K562 (cell line): ENCODE results near the gene ID2. TPM values are rescaled to one million over a fixed set of nuclear protein-coding genes. Genes with fewer than 3 reads are reported as not detected.

Experiments used
- ARNT ChIP-seq, 2 experiments: fragments of 450-650 bp; IDR thresholded peaks; 2 replicates each; pipeline ENCODE4 v1.6.1; 2016; ENCODE audit warnings: mild to moderate bottlenecking in 1 of 2
- ATF6 ChIP-seq: sonication (generic); formaldehyde crosslinking; IDR thresholded peaks from 2 replicates; pipeline ENCODE4 v1.4.0; 2020; ENCODE audit warnings: mild to moderate bottlenecking, missing genetic modification reagents
- CBFA2T2 ChIP-seq: fragments of 450-650 bp; conservative IDR thresholded peaks from 2 replicates; pipeline ENCODE4 v1.6.1; 2017; ENCODE audit warnings: mild to moderate bottlenecking
- CCNT2 ChIP-seq: IDR thresholded peaks from 2 replicates; pipeline ENCODE4 v1.6.1; 2011; ENCODE audit warnings: borderline replicate concordance, low read depth, mild to moderate bottlenecking, moderate library complexity, mixed read lengths, low read length; ENCODE audit not compliant: insufficient read length; ENCODE audit errors: extremely low read depth
- CEBPB ChIP-seq: fragments of 450-650 bp; IDR thresholded peaks from 2 replicates; pipeline ENCODE4 v1.6.1; 2016; ENCODE audit warnings: missing genetic modification characterization, missing compliant biosample characterization
- CREB1 ChIP-seq, 2 experiments: sonication (generic) in 1 of 2; formaldehyde crosslinking in 1 of 2; IDR thresholded peaks; 2 replicates each; pipeline versions ENCODE4 v1.6.1 to v1.8.0; 2012 to 2022; ENCODE audit warnings: inconsistent platforms in 1 of 2, mild to moderate bottlenecking in 1 of 2, missing genetic modification reagents in 1 of 2, moderate library complexity in 1 of 2
- EGR1 ChIP-seq: fragments of 450-650 bp; conservative IDR thresholded peaks from 2 replicates; pipeline ENCODE4 v1.6.1; 2017; ENCODE audit warnings: mild to moderate bottlenecking
- EP300 ChIP-seq: IDR thresholded peaks from 2 replicates; pipeline ENCODE4 v1.6.1; 2012; ENCODE audit warnings: low read length, improper control_type of control experiment
- FOXJ3 ChIP-seq: sonication (generic); formaldehyde crosslinking; IDR thresholded peaks from 2 replicates; pipeline ENCODE4 v1.4.0; 2020; ENCODE audit warnings: mild to moderate bottlenecking, missing genetic modification reagents
- HIVEP1 ChIP-seq: fragments of 250-450 bp; sonication (Bioruptor Pico); IDR thresholded peaks from 2 replicates; pipeline ENCODE4 v1.4.0; 2020; ENCODE audit warnings: mild to moderate bottlenecking
- KDM1A ChIP-seq, 2 experiments: fragments of 450-650 bp; IDR thresholded peaks; 2 replicates each; pipeline ENCODE4 v1.6.1; 2016; ENCODE audit warnings: mild to moderate bottlenecking in 2 of 2
- KDM5B ChIP-seq: fragments of 200-600 bp; sonication (generic); IDR thresholded peaks from 2 replicates; pipeline ENCODE4 v1.6.1; 2012; ENCODE audit warnings: low read depth, mild to moderate bottlenecking, moderate library complexity, low read length, control low read depth, inconsistent platforms; ENCODE audit not compliant: insufficient replicate concordance
- L3MBTL2 ChIP-seq: fragments of 450-650 bp; IDR thresholded peaks from 2 replicates; pipeline ENCODE4 v1.6.1; 2016; ENCODE audit warnings: mild to moderate bottlenecking, moderate library complexity
- RFX5 ChIP-seq: IDR thresholded peaks from 2 replicates; pipeline ENCODE4 v1.6.1; 2011; ENCODE audit warnings: low read depth, mild to moderate bottlenecking, improper control_type of control experiment, low read length
- TAF7 ChIP-seq: fragments of 450-650 bp; IDR thresholded peaks from 2 replicates; pipeline ENCODE4 v1.6.1; 2016; ENCODE audit warnings: missing genetic modification characterization, missing compliant biosample characterization
- ZFX ChIP-seq: sonication (generic); formaldehyde crosslinking; IDR thresholded peaks from 2 replicates; pipeline ENCODE4 v1.8.0; 2022; ENCODE audit warnings: mild to moderate bottlenecking, missing genetic modification reagents, moderate library complexity
- ZNF24 ChIP-seq: fragments of 450-650 bp; IDR thresholded peaks from 2 replicates; pipeline ENCODE4 v1.6.1; 2016
- polyA plus RNA-seq, 8 experiments: library from polyadenylated mRNA; depleted of rRNA in 4 of 8; stranded (reverse) in 5 of 8; unstranded in 3 of 8; fragments of >200 nt; fragmentation: Nextera tagmentation in 2 of 8; fragmentation: Illumina TruSeq in 1 of 8; extraction: Ambion mirVana in 2 of 8; extraction: Trizol in 1 of 8; gene quantifications; 2 replicates each; pipeline versions ENCODE4 v1.2.1 to v1.2.3, GENCODE V29; 2011 to 2014; ENCODE audit warnings: inconsistent platforms in 1 of 8, missing spikeins in 1 of 8
- total RNA-seq, 7 experiments: library from RNA; depleted of rRNA in 6 of 7; stranded (reverse); fragments of >200 nt in 6 of 7; fragmentation: Illumina TruSeq in 2 of 7; extraction: Trizol in 2 of 7; gene quantifications; 2 replicates each; pipeline versions ENCODE4 v1.2.1 to v1.2.3, GENCODE V29; 2011 to 2021; ENCODE audit warnings: low replicate concordance in 1 of 7
- TF ChIP-seq, protein P1 (sequence below): fragments of 250-450 bp; sonication (Bioruptor Pico); IDR thresholded peaks from 2 replicates; pipeline ENCODE4 v1.5.0; 2021; ENCODE audit warnings: mild to moderate bottlenecking, moderate library complexity
- TF ChIP-seq, protein P2 (sequence below): fragments of 250-450 bp; sonication (Bioruptor Pico); IDR thresholded peaks from 2 replicates; pipeline ENCODE4 v1.9.0; 2021; ENCODE audit warnings: mild to moderate bottlenecking, inconsistent platforms

Gene ID2
- total and polyA plus RNA-seq, 9 of the 15 experiments (the other 6 are each of a cell fraction or from before 2014, with no cell fraction given) = 8.0 to 35.7 (median 16.6) TPM

GRCh38 chr2:8678731-8679566 lies 2.9 kb upstream of the ID2 start (continued):
- TF ChIP-seq, protein P1, sequence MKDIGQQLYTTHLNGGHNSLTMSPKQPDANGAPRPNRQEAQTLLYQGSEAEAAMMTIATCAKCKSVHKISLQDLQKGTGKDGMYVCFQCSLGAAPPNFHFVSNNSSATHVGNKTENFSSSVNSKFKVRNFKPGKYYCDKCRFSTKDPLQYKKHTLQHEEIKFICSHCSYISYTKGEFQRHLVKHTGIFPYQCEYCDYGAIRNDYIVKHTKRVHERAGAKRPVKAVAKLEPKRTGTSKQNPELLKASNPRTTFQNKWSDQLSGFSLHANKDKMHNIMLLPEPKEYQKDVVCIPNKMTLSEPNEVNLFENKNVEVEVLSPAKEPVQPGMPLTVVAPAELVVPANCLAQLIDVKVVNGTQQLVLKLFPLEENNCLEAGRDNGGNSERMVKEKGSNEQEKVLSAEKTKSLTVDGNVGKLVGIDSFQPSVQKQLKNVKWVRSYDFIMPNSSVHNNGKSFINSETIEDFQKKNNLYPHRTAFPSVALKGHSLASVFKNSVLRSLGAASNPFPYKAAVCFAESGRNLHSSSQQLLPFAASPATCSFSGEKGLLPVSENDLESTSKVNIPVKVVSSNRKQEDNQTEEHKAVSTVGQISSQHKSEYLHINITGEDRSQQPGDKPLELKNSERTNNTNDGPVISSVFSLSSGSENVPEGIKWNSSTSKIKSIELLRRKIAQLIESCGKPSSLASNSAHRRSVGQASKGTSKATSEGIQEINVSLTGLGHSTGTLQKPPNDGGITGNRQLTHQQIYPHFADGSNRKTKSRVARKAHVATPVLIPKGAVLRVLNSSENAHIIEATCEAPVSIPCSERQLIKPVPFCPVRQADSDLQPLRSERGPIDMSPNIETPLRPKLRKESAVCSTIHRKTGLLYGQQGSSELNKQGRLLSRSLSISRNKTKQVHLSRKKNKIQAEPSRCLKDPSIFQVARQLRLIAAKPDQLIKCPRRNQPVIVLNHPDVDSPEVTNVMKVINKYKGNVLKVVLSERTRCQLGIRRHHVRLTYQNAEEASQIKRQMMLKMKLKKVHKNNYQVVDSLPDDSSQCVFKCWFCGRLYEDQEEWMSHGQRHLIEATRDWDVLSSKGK (CRISPR knock-in tag) = no peak
- TF ChIP-seq CCNT2 (peak; percentile 99), ATF6 (CRISPR knock-in tag) (no peak), CEBPB (tag) (no peak), FOXJ3 (CRISPR knock-in tag) (no peak), EGR1 (peak; percentile 97), KDM1A (IDR thresholded peaks at IDR 0.05) (0 out of 4 replicates have a peak, but pooled peaks of 1 of the 2 experiments have one; percentile 11), CREB1 (IDR thresholded peaks at IDR 0.05) (peak; percentile 78), CREB1 (CRISPR knock-in tag; IDR thresholded peaks at IDR 0.05) (peak; percentile 71), EP300 (peak; percentile 79), L3MBTL2 (peak; percentile 40; the same call in 1 of the 2 replicates), CBFA2T2 (0 out of 2 replicates have a peak, but pooled peaks have one; percentile 24), ZNF24 (peak; percentile 28; the same call in 1 of the 2 replicates), HIVEP1 (CRISPR knock-in tag) (no peak), ARNT (IDR thresholded peaks at IDR 0.05) (no peak), KDM5B (peak; percentile 12), RFX5 (peak; percentile 49; the same call in 1 of the 2 replicates), ZFX (peak; percentile 84), TAF7 (tag) (0 out of 2 replicates have a peak, but pooled peaks have one; percentile 12)
- TF ChIP-seq, protein P2, sequence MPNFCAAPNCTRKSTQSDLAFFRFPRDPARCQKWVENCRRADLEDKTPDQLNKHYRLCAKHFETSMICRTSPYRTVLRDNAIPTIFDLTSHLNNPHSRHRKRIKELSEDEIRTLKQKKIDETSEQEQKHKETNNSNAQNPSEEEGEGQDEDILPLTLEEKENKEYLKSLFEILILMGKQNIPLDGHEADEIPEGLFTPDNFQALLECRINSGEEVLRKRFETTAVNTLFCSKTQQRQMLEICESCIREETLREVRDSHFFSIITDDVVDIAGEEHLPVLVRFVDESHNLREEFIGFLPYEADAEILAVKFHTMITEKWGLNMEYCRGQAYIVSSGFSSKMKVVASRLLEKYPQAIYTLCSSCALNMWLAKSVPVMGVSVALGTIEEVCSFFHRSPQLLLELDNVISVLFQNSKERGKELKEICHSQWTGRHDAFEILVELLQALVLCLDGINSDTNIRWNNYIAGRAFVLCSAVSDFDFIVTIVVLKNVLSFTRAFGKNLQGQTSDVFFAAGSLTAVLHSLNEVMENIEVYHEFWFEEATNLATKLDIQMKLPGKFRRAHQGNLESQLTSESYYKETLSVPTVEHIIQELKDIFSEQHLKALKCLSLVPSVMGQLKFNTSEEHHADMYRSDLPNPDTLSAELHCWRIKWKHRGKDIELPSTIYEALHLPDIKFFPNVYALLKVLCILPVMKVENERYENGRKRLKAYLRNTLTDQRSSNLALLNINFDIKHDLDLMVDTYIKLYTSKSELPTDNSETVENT = peak; percentile 49; the same call in 1 of the 2 replicates
